A204.1 (cell line): ENCODE results near the gene MUC3A.
"Not testable (repeated sequence)": the region's sequence is repeated elsewhere in the genome, so short reads cannot be mapped to it uniquely, and the experiment has no call there.

Experiments
- FAIRE-seq: peaks from 2 replicates; lab custom pipeline; 2012; peaks lifted over from hg19 to GRCh38; lab: Jason Lieb, UNC

MUC3A gene

DNA sequence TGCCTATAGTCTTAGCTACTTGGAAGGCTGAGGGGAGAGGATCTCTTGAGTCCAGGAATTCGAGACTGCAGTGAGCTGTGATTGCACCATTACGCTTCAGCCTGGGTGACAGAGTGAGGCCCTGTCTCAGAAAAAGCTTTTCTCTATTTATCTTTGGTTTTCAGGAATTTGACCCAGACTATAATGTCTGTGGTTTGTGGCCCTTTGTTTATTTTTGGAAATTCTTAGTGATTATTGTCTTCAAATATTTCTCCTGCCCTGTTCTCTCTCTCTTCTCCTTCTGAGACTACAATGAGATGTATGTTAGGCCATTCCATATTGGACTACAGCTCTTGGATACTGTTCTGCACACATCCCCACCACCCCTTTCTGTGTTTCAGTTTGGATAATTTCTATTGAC lies 24.7 kb downstream of the MUC3A start:
- no peak for FAIRE-seq

DNA sequence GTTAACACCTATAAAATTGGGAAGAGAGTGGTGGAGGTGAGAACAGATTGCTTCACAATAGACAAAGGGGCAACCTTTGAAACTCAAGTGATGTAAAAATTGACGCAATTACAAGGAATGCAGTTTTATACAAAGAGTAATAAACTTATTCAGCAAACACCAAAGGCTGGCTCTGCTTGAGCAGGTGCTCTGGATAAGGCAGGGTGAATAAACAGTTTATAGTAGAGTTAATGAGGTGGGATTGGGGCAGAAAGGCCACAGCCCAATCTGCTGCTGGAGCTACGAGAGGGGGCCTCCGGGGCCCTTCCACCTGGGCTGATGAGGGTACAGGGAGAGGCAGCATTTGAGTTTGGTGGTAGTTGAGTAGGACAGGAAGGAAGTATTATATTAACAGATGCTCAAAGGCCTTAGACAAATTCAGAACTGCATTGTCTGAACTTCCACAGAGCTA lies 26.1 kb downstream of the MUC3A start:
- no peak for FAIRE-seq

DNA sequence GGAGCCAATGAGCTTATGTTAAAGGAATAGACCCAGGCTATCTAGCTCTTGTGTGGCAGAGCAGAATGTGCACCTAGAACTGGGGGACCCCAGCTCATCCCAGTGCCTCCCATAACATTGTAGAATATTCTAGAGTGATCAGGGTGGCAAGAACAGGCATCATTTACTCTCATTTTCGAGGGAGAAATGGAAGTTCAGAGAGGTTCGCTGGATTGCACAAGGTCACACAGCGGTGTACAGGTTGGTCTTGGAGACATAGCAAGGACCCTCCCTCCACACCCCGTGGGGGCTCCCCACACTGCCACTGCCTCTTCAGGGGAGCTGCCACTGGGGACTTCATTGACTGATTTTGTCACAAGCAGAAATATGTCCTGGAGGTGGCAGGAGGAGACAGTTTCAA lies 29.0 kb downstream of the MUC3A start:
- FAIRE-seq = no peak

DNA sequence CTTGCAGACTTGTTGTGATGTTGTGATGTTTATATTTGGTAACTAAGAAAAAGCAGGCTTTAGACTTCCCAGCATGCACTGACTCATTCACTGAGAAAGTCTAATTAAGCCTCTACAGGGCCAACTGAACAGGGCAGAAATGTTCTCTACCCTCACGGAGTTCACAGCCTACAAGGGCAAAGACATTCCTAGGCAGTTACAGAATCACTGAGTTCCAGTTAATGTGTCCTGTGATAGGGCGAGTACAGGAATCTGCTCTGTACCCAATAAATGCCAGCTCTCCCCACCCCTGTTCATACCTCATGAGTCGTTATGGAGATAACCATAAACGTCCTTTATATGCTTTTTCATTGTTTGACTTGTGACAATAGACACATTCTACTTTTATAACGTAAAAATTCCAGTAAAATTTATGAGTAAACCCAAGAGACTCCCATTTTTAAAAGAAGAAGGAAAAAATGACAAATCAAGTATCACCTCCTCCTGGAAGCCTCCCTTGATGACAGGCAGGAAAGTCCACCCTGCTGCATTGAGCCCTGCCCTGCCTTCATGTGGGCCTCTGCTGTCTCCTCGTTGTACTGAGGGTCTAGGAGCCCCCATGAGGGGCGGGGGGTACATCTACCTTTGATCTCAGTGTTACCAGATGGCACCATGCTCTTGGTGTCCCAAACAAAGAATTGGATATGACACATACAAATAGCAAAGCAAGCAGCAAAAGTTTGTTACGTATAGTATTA lies 34.3 kb downstream of the MUC3A start:
- FAIRE-seq = no peak

DNA sequence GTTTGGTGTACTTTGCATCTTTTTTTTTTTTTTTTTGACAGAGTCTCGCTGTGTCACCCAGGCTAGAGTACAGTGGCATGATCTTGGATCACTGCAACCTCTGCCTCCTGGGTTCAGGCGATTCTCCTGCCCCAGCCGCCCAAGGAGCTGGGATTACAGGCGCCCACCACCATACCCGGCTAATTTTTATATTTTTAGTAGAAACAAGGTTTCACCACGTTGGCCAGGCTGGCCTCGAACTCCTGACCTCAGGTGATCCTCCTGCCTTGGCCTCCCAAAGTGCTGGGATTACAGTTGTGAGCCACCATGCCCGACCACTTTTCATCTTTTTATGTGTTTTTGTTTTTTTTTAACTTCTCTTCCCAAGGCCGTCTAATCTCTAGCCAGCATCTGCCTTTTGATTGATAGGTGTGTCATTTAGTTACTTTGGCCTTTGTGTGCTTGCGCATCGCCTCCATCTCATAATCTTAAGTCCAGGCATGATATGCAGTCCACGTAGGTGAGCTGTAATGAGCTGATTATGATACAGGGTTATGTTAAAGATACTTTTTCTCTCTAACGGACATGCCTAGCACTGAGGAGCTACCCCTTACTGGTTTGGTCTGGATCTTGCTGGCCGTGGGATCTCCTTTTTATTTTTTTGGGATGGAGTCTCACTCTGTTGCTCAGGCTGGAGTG lies 35.0 kb downstream of the MUC3A start:
- FAIRE-seq = not testable (repeated sequence)

DNA sequence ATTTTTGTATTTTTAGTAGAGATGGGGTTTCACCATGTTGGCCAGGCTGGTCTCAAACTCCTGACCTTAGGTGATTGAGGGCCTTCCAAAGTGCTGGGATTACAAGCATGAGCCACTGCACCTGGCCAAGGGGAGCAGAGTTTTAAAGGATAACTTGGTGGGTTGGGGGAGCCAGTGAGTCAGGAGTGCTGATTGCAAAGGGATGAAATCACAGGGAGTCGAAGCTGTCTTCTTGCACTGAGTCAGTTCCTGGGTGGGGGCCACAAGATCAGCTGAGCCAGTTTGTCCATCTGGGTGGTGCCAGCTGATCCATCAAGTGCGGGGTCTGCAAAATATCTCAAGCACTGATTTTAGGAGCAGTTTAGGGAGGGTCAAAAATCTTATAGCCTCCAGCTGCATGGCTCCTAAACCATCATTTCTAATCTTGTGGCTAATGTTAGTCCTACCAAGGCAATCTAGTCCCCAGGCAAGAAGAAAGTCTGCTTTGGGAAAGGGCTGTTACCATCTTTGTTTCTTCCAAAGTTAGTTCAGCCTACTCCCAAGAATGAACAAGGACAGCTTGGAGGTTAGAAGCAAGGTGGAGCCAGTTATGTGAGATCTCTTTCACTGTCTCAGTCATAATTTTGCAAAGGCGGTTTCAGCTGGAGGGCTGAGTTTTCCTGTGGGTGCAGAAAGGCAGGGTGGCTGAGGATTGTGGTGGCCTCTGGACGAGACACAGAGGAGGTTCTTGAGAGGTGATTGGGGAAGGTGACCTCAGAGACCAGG lies 35.9 kb downstream of the MUC3A start:
- not testable (repeated sequence) for FAIRE-seq

DNA sequence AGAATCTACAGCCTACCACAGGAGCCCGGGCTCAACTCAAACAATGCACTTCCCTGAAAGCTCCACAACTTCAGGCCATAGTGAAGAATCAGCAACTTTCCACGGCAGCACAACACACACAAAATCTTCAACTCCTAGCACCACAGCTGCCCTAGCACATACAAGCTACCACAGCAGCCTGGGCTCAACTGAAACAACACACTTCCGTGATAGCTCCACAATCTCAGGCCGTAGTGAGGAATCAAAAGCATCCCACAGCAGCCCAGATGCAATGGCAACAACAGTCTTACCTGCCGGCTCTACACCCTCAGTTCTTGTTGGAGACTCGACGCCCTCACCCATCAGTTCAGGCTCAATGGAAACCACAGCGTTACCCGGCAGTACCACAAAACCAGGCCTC lies 42.3 kb downstream of the MUC3A start:
- FAIRE-seq = no peak

DNA sequence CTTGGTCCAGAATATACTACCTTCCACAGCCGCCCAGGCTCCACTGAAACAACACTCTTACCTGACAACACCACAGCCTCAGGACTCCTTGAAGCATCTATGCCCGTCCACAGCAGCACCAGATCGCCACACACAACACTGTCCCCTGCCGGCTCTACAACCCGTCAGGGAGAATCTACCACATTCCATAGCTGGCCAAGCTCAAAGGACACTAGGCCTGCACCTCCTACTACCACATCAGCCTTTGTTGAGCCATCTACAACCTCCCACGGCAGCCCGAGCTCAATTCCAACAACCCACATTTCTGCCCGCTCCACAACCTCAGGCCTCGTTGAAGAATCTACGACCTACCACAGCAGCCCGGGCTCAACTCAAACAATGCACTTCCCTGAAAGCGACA lies 42.9 kb downstream of the MUC3A start:
- FAIRE-seq = not testable (repeated sequence)

DNA sequence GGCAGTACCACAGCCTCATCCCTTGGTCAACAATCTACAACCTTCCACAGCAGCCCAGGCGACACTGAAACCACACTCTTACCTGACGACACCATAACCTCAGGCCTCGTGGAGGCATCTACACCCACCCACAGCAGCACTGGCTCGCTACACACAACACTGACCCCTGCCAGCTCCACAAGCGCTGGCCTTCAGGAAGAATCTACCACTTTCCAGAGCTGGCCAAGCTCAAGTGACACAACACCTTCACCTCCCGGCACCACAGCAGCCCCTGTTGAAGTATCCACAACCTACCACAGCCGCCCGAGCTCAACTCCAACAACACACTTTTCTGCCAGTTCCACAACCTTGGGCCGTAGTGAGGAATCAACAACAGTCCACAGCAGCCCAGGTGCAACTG lies 45.3 kb downstream of the MUC3A start:
- not testable (repeated sequence) for FAIRE-seq

DNA sequence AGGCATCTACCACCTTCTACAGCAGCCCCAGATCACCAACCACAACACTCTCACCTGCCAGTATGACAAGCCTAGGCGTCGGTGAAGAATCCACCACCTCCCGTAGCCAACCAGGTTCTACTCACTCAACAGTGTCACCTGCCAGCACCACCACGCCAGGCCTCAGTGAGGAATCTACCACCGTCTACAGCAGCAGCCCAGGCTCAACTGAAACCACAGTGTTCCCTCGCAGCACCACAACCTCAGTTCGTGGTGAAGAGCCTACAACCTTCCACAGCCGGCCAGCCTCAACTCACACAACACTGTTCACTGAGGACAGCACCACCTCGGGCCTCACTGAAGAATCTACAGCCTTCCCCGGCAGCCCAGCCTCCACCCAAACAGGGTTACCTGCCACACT lies 49.2 kb downstream of the MUC3A start:
- not testable (repeated sequence) for FAIRE-seq

DNA sequence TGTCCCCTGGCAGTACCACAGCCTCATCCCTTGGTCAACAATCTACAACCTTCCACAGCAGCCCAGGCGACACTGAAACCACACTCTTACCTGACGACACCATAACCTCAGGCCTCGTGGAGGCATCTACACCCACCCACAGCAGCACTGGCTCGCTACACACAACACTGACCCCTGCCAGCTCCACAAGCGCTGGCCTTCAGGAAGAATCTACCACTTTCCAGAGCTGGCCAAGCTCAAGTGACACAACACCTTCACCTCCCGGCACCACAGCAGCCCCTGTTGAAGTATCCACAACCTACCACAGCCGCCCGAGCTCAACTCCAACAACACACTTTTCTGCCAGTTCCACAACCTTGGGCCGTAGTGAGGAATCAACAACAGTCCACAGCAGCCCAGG lies 50.0 kb downstream of the MUC3A start:
- FAIRE-seq = not testable (repeated sequence)

DNA sequence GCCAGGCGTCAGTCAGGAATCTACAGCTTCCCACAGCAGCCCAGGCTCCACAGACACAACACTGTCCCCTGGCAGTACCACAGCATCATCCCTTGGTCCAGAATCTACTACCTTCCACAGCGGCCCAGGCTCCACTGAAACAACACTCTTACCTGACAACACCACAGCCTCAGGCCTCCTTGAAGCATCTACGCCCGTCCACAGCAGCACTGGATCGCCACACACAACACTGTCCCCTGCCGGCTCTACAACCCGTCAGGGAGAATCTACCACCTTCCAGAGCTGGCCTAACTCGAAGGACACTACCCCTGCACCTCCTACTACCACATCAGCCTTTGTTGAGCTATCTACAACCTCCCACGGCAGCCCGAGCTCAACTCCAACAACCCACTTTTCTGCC lies 50.7 kb downstream of the MUC3A start:
- not testable (repeated sequence) for FAIRE-seq

DNA sequence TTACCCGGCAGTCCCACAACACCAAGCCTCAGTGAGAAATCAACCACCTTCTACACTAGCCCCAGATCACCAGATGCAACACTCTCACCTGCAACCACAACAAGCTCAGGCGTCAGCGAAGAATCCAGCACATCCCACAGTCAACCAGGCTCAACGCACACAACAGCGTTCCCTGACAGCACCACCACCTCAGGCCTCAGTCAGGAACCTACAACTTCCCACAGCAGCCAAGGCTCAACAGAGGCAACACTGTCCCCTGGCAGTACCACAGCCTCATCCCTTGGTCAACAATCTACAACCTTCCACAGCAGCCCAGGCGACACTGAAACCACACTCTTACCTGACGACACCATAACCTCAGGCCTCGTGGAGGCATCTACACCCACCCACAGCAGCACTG lies 53.0 kb downstream of the MUC3A start:
- not testable (repeated sequence) for FAIRE-seq

DNA sequence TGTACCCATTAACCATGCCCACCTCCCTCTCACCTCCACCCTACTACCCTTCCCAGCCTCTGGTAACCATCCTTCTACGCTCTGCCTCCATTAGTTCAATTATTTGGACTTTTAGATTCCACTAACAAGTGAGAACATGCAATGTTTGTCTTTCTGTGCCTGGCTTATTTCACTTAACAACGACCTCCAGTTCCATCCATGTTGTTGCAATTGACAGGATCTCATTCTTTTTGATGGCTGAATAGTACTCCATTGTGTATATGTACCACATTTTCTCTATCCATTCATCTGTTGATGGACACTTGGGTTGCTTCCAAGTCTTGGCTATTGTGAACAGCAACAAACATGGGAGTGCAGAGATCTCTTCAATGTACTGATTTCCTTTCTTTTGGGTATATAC lies 58.0 kb downstream of the MUC3A start:
- FAIRE-seq = not testable (repeated sequence)

DNA sequence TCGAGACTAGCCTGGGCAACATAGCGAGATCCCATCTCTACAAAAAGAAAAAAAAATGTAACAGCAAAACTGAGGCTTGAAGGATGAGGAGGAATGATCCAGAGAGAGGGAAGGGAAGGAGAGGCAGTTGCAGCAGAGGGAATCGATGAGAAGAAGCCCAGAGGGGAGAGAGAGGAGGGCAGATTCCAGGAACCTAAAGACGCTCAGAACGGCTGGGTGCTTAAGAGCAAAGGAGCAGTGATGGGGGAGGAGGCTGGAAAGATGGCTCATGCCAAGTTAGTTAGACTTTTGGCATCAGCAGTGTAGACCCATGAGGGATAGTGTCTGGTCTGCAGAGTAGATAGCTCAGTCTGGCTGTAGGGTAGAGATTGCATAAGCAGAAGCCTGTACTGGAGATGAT lies 60.3 kb downstream of the MUC3A start:
- no peak for FAIRE-seq

DNA sequence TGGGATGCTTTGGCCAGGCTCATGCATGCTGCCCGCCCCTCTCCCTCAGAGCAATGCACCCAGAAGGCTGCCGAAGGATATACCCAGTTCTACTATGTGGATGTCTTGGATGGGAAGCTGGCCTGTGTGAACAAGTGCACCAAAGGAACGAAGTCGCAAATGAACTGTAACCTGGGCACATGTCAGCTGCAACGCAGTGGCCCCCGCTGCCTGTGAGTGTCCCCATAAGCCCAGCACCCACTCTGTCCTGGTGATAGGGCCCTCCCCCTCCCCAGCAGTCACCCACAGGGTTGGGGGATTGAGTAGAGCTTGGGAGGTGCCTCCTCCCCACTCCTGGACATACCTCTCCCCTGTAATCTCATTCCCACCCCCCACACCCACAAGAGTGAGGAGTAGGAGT lies 63.6 kb downstream of the MUC3A start:
- FAIRE-seq = no peak

DNA sequence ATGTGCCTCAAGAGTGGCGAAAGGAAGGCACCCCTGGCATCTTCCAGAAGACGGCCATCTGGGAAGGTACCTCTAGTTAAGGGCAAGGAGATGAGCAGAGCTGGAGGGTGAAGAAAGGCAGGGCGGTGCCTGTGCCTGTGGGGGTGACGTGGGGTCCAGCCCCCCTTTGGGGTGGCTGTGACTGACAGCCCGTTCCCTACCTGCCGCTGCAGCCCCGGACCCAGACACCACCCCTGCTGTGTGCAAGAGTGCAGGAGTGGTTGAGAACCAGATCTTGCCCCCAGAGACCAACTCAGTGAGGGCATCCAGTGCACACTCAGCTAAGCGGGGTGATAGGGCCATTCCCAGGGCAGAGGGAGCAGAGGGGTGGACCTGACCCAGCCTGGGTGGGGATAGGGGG lies 66.3 kb downstream of the MUC3A start:
- no peak for FAIRE-seq

DNA sequence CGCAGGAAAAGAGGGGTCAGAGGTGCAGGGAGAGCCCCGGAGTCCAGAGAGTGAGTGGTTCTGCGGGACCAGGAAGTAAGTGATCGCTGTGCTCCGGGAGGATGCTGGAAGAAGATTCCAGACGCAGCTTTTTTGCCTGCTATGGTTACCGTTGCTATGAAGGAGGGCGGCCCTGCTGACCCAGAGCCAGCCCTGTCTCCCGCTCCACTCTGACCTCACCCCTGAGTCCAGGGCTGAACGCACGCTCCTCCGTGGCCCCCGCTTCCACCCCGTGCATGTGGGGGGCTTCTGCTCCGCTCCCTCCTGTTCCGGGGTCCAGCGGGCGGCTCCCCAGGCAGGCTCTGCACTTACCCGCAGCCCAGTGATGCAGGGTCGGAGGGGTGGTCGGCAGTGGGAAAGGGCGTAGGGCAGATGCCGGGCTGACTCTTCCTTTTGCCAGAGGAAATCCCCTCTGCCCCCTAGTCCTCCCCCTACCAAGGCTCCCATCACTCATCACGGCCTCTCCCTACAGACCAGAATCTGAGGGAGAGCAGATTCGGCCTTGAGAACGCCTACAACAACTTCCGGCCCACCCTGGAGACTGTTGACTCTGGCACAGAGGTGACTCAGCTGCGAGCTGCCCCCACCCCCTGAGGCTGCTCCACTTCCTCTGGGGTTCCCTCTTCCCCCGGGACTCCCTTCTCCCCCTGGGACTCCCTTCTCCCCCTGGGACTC lies 67.9 kb downstream of the MUC3A start:
- no peak for FAIRE-seq
